K562 (cell line): ENCODE results near the gene RUNX1. TPM values are rescaled to one million over a fixed set of nuclear protein-coding genes. Genes with fewer than 3 reads are reported as not detected.
A peak's percentile ranks its signal among the peaks of the same experiment; 100 is the strongest.

ENCODE experiments used
- CBX1 ChIP-seq: sonication (generic); IDR thresholded peaks from 2 replicates; pipeline ENCODE4 v1.6.1; 2016; ENCODE audit warnings: antibody characterized with exemption, low read depth, mild to moderate bottlenecking
- DPF2 ChIP-seq: fragments of 450-650 bp; IDR thresholded peaks from 2 replicates; pipeline ENCODE4 v1.6.1; 2016
- EP400 ChIP-seq: fragments of 450-650 bp; IDR thresholded peaks from 2 replicates; pipeline ENCODE4 v1.6.1; 2017; ENCODE audit warnings: antibody characterized with exemption, mild to moderate bottlenecking, moderate library complexity
- HDAC1 ChIP-seq, 2 experiments: fragments of 450-650 bp; IDR thresholded peaks; 2 replicates each; pipeline ENCODE4 v1.6.1; 2016 to 2017; ENCODE audit warnings: inconsistent platforms in 1 of 2, mild to moderate bottlenecking in 1 of 2, moderate library complexity in 1 of 2
- HMBOX1 ChIP-seq: sonication (generic); IDR thresholded peaks from 2 replicates; pipeline ENCODE4 v1.6.1; 2016
- KAT8 ChIP-seq: fragments of 450-650 bp; IDR thresholded peaks from 2 replicates; pipeline ENCODE4 v1.6.1; 2016; ENCODE audit warnings: low read depth, mild to moderate bottlenecking
- MAFG ChIP-seq: fragments of 450-650 bp; conservative IDR thresholded peaks from 2 replicates; pipeline ENCODE4 v1.6.1; 2016; ENCODE audit warnings: missing genetic modification characterization, missing compliant biosample characterization
- MXD1 ChIP-seq: fragments of 250-450 bp; sonication (Bioruptor Pico); IDR thresholded peaks from 2 replicates; pipeline ENCODE4 v1.8.0; 2021; ENCODE audit warnings: borderline replicate concordance, mild to moderate bottlenecking, moderate library complexity; ENCODE audit not compliant: poor library complexity, severe bottlenecking
- PRDM10 ChIP-seq: fragments of 450-650 bp; IDR thresholded peaks from 2 replicates; pipeline ENCODE4 v1.6.1; 2018; ENCODE audit not compliant: partially characterized antibody
- RBM15 ChIP-seq: fragments of 200-400 bp; formaldehyde crosslinking; IDR thresholded peaks from 2 replicates; pipeline ENCODE4 v1.6.1; 2018; ENCODE audit warnings: mild to moderate bottlenecking, low read length, moderate library complexity; ENCODE audit not compliant: insufficient read depth
- RBM39 ChIP-seq: fragments of 200-400 bp; formaldehyde crosslinking; optimal IDR thresholded peaks from 2 replicates; pipeline ENCODE3; 2018; ENCODE audit warnings: low read depth, low read length
- TRIM24 ChIP-seq, 2 experiments: fragments of 450-650 bp; IDR thresholded peaks; 2 replicates each; pipeline ENCODE4 v1.6.1; 2016
- ZBTB11 ChIP-seq, 3 experiments: fragments of 200-800 bp in 1 of 3; fragments of 250-450 bp in 1 of 3; fragments of 450-650 bp in 1 of 3; sonication (Bioruptor Pico) in 1 of 3; sonication (Bioruptor generic) in 1 of 3; formaldehyde crosslinking in 1 of 3; IDR thresholded peaks; 2 replicates each; pipeline versions ENCODE4 v1.6.1 to v1.8.0; 2016 to 2022; ENCODE audit warnings: mild to moderate bottlenecking in 2 of 3, missing genetic modification characterization in 2 of 3, missing compliant biosample characterization in 1 of 3, moderate library complexity in 1 of 3
- ZBTB12 ChIP-seq: fragments of 250-450 bp; sonication (Bioruptor Pico); IDR thresholded peaks from 2 replicates; pipeline ENCODE4 v1.4.0; 2020
- ZNF124 ChIP-seq: sonication (generic); formaldehyde crosslinking; IDR thresholded peaks from 2 replicates; pipeline ENCODE4 v1.8.1; 2022; ENCODE audit warnings: missing genetic modification reagents
- ZNF263 ChIP-seq: sonication (generic); formaldehyde crosslinking; IDR thresholded peaks from 2 replicates; pipeline ENCODE4 v1.8.0; 2022; ENCODE audit warnings: mild to moderate bottlenecking, missing genetic modification reagents, borderline replicate concordance
- ZNF274 ChIP-seq: IDR thresholded peaks from 2 replicates; pipeline ENCODE4 v1.6.1; 2011; ENCODE audit warnings: low read depth, mild to moderate bottlenecking, low read length, moderate library complexity, borderline replicate concordance
- polyA plus RNA-seq, 8 experiments: library from polyadenylated mRNA; depleted of rRNA in 4 of 8; stranded (reverse) in 5 of 8; unstranded in 3 of 8; fragments of >200 nt; fragmentation: Nextera tagmentation in 2 of 8; fragmentation: Illumina TruSeq in 1 of 8; extraction: Ambion mirVana in 2 of 8; extraction: Trizol in 1 of 8; gene quantifications; 2 replicates each; pipeline versions ENCODE4 v1.2.1 to v1.2.3, GENCODE V29; 2011 to 2014; ENCODE audit warnings: inconsistent platforms in 1 of 8, missing spikeins in 1 of 8
- total RNA-seq, 7 experiments: library from RNA; depleted of rRNA in 6 of 7; stranded (reverse); fragments of >200 nt in 6 of 7; fragmentation: Illumina TruSeq in 2 of 7; extraction: Trizol in 2 of 7; gene quantifications; 2 replicates each; pipeline versions ENCODE4 v1.2.1 to v1.2.3, GENCODE V29; 2011 to 2021; ENCODE audit warnings: low replicate concordance in 1 of 7

RUNX1 gene
- total and polyA plus RNA-seq, 9 of the 15 experiments (the other 6 are each of a cell fraction or from before 2014, with no cell fraction given): 2.2 to 68.6 (median 17.8) TPM

GRCh38 chr21:34983680-34984086 is 65.4 kb downstream of the RUNX1 start (continued):
- TF ChIP-seq ZBTB11 (CRISPR knock-in tag; IDR thresholded peaks at IDR 0.05): no peak
- no peak for TF ChIP-seq RBM39
- peak; percentile 17; the same call in 1 of the 2 replicates for TF ChIP-seq MAFG (tag)
- no peak for TF ChIP-seq ZBTB12
- no peak for TF ChIP-seq RBM15
- TF ChIP-seq HDAC1 (IDR thresholded peaks at IDR 0.05): peak in 1 of 2 experiments; percentile 35; a peak in 1 of 4 replicates
- TF ChIP-seq ZNF263 (CRISPR knock-in tag): no peak
- no peak for TF ChIP-seq EP400
- peak; percentile 51 for TF ChIP-seq PRDM10
- peak; percentile 91 for TF ChIP-seq HMBOX1
- TF ChIP-seq MXD1 (CRISPR knock-in tag): peak; percentile 14
- TF ChIP-seq ZNF274: no peak
- TF ChIP-seq DPF2: no peak
- 0 out of 4 replicates have a peak, but pooled peaks have one; percentile 11 to 20 for TF ChIP-seq TRIM24 (IDR thresholded peaks at IDR 0.05)
- TF ChIP-seq ZNF124: no peak
- no peak for TF ChIP-seq CBX1
- TF ChIP-seq KAT8: no peak
